ENCODE measurements around the gene PCDHGA12. TPM values are rescaled to one million over a fixed set of nuclear protein-coding genes. Genes with fewer than 3 reads are reported as not detected.

The PCDHGA12 gene
- total RNA-seq, result 26.0 and 35.4 TPM in 2 replicates

GRCh38 chr5:141430332-141431113 is at the start of gene PCDHGA12:
Gene PCDHGA12 (plus strand): TSS chr5:141430507. CDS start chr5:141430760, 253 bp downstream.

DNA sequence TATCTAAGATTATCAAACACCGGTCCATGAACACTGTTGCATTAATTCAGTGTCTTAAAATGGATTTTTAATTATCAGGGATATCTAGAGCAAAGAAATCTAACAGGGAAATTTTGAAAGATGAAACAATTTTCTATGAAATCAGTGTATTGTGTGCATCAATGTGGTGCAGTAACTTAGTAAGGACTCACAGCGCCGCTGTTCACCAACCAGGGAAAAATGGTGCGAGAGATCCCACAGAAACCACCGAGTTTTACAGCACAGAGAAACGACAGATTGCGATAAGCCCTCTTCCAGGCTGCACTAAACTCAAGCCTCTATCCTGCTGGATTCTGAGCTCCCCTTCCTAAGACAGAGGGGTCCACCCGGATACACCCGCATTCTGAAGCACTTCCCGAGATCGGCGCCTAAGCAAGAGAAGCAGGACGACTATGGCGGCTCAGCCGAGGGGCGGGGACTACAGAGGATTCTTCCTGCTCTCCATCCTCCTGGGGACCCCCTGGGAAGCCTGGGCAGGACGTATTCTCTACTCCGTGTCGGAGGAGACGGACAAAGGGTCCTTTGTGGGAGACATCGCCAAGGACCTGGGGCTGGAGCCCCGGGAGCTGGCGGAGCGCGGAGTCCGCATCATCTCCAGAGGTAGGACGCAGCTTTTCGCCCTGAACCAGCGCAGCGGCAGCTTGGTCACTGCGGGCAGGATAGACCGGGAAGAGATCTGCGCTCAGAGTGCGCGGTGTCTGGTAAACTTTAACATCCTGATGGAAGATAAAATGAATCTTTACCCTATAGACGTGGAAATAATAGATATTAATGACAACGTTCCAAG is 47.6 kb upstream of the PCDHGA12 start, which contains the start of gene PCDHGA7:
Gene PCDHGA7 (plus strand): TSS at position 274 of the 826 bp plus-strand sequence. CDS start 158 bp downstream, at position 432.

GRCh38 chr5:141387557-141388311 is 42.6 kb upstream of the PCDHGA12 start, which contains the start of gene PCDHGB4:
Gene PCDHGB4 (plus strand): TSS chr5:141387698. CDS start chr5:141387885, 187 bp downstream.

GRCh38 chr5:141392429-141393198 is 37.7 kb upstream of the PCDHGA12 start, which contains the start of gene PCDHGA8:
Gene PCDHGA8 (plus strand): TSS chr5:141392633. CDS start chr5:141392814, 181 bp downstream.

GRCh38 chr5:141397756-141398551 is 32.4 kb upstream of the PCDHGA12 start, which contains the start of gene PCDHGB5:
Gene PCDHGB5 (plus strand): TSS chr5:141397947. CDS start chr5:141398128, 181 bp downstream.

DNA sequence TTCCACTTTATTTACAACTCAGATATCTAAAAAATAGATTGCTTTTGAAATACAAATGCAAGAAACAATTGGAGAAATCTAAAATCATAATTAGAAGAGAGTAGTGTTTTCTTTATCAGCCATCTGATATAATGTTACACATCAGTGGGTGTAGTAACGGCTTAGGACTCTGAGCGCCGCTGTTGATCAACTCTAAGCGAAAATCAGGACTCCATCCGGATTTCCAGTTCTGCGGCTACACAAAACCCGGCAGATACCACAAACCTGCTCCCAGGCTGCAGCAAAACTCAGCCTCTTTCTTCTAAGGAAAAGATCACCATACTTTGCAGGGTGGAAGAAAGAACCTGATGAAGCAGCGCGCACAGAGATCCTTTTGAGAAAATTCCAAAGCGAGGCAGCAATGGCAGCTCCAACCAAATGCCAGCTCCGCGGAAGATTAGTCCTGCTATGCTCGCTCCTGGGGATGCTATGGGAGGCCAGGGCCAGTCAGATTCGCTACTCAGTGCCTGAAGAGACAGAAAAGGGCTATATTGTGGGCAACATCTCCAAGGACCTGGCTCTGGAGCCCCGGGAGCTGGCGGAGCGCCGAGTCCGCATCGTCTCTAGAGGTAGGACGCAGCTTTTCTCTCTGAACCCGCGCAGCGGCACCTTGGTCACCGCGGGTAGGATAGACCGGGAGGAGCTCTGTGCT is 27.6 kb upstream of the PCDHGA12 start, which contains the start of gene PCDHGA9:
Gene PCDHGA9 (plus strand): TSS at position 226 of the 691 bp plus-strand sequence. CDS start 175 bp downstream, at position 401.

GRCh38 chr5:141407790-141408505 is 22.4 kb upstream of the PCDHGA12 start, which contains the start of gene PCDHGB6:
Gene PCDHGB6 (plus strand): TSS chr5:141408021. CDS start chr5:141408203, 182 bp downstream.

DNA sequence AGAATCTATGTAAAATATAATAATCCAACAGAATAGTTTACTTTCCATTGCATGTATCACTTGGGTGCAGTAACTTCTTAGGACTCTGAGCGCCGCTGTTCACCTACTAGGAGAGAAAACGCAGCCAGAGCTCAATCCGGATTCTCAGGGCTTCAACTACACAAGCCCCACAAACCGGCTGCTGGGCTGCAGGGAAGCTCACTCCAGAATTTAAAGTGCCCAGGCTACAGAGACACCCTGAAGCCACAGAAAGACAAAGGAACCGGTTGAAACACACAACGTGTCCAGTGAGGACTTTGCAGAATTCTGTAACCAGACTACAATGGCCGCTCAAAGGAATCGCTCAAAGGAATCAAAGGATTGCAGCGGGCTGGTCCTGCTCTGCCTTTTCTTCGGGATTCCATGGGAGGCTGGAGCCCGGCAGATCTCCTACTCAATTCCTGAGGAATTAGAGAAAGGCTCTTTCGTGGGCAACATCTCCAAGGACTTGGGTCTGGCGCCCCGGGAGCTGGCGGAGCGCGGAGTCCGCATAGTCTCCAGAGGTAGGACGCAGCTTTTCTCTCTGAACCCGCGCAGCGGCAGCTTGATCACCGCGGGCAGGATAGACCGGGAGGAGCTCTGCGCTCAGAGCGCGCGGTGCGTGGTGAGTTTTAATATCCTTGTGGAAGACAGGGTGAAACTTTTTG is 17.3 kb upstream of the PCDHGA12 start, which contains the start of gene PCDHGA10:
Gene PCDHGA10 (plus strand): TSS at position 134 of the 686 bp plus-strand sequence. CDS start 189 bp downstream, at position 323.

GRCh38 chr5:141417494-141418172 is 12.7 kb upstream of the PCDHGA12 start, which contains the start of gene PCDHGB7:
Gene PCDHGB7 (plus strand): TSS chr5:141417677. CDS start chr5:141417860, 183 bp downstream.

DNA sequence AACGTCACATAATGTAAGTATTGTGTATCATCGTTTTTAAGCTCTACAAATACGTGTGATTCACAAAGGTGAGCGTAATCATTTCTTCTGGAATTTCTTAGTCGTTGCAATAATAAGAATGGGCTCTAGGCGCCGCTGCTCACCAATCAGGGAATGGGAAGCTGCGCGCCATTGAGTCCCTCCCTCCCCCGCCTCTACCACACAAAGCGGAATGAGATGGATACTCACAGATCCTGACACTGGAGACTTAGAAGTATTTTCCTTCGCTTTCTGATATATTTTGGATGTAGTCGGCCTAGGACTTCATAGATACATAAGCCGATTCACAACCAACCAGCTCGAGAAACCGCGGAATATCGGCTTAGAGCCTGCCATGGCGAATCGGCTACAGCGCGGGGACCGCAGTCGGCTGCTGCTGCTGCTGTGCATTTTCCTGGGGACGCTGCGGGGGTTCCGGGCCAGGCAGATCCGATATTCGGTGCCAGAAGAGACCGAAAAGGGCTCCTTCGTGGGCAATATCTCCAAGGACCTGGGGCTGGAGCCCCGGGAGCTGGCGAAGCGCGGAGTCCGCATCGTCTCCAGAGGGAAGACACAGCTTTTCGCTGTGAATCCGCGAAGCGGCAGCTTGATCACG is 9.3 kb upstream of the PCDHGA12 start, which contains the start of gene PCDHGA11:
Gene PCDHGA11 (plus strand): TSS at position 197 of the 634 bp plus-strand sequence. CDS start 177 bp downstream, at position 374.

DNA sequence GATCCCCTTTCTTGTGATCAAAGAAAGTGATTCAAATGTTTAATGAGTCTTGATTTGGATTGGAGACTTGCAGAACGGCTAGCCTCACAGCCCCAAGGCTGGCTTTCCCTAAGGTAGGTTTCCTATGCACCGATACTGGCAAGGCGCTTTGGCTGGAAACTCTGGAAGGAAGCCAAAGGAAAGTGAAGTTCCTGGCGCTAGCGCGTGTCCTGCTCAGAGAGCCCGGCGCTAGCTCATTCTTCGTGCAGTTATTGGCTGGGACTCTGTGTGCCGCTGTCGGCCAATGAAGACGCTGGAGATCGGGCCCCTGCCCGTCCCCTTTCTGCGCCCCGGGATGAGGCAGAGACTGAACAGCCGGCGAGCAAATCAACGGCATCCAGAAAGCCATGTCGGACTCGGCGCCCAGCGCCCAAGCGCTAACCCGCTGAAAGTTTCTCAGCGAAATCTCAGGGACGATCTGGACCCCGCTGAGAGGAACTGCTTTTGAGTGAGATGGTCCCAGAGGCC is 45.4 kb downstream of the PCDHGA12 start, which contains the start of gene PCDHGC3:
Gene PCDHGC3 (plus strand): TSS at position 342 of the 507 bp plus-strand sequence. CDS start 151 bp downstream, at position 493.

Other genes with a start within 250 kb of the PCDHGA12 start
- 0.15 and 0.50 TPM in 2 replicates for gene PCDHB16, start 248.1 kb upstream of the PCDHGA12 start, total RNA-seq
- gene PCDHB9, start 243.3 kb upstream of the PCDHGA12 start, total RNA-seq, result under 0.01 and 0.17 TPM in 2 replicates
- 0.15 and 0.66 TPM in 2 replicates for gene PCDHB10, start 238.2 kb upstream of the PCDHGA12 start, total RNA-seq
- gene PCDHB11, start 230.9 kb upstream of the PCDHGA12 start, total RNA-seq, result 0.50 TPM in 1 of 2 replicates, not detected in the other
- 0.15 and 0.33 TPM in 2 replicates for gene PCDHB12, start 221.8 kb upstream of the PCDHGA12 start, total RNA-seq
- gene PCDHB13, start 216.6 kb upstream of the PCDHGA12 start, total RNA-seq, result under 0.01 and 1.3 TPM in 2 replicates
- 0.15 and 1.2 TPM in 2 replicates for gene PCDHB14, start 207.2 kb upstream of the PCDHGA12 start, total RNA-seq
- under 0.01 and 0.66 TPM in 2 replicates for gene PCDHB15, start 185.1 kb upstream of the PCDHGA12 start, total RNA-seq
- 0.50 and 1.0 TPM in 2 replicates for gene SLC25A2, start 126.5 kb upstream of the PCDHGA12 start, total RNA-seq
- 70.8 and 74.8 TPM in 2 replicates for gene TAF7, start 109.7 kb upstream of the PCDHGA12 start, total RNA-seq
- 1.3 and 2.3 TPM in 2 replicates for gene PCDHGA1, start 100.0 kb upstream of the PCDHGA12 start, total RNA-seq
- gene PCDHGA2, start 91.7 kb upstream of the PCDHGA12 start, total RNA-seq, result 3.3 and 6.6 TPM in 2 replicates
- 1.3 and 2.6 TPM in 2 replicates for gene PCDHGA3, start 86.7 kb upstream of the PCDHGA12 start, total RNA-seq
- gene PCDHGB1, start 80.4 kb upstream of the PCDHGA12 start, total RNA-seq, result 4.4 and 4.5 TPM in 2 replicates
- gene PCDHGA4, start 75.5 kb upstream of the PCDHGA12 start, total RNA-seq, result 8.9 and 11.1 TPM in 2 replicates
- 5.1 TPM in 2 replicates for gene PCDHGB2, start 70.5 kb upstream of the PCDHGA12 start, total RNA-seq
- gene PCDHGA5, start 66.3 kb upstream of the PCDHGA12 start, total RNA-seq, result 2.8 and 3.5 TPM in 2 replicates
- gene PCDHGB3, start 60.3 kb upstream of the PCDHGA12 start, total RNA-seq, result 7.1 and 9.4 TPM in 2 replicates
- gene PCDHGA6, start 56.6 kb upstream of the PCDHGA12 start, total RNA-seq, result 4.8 and 6.3 TPM in 2 replicates
- gene PCDHGA7, start 47.8 kb upstream of the PCDHGA12 start, total RNA-seq, result 5.4 and 8.4 TPM in 2 replicates
- gene PCDHGB4, start 42.8 kb upstream of the PCDHGA12 start, total RNA-seq, result 21.5 and 38.4 TPM in 2 replicates
- 3.9 and 5.6 TPM in 2 replicates for gene PCDHGA8, start 37.9 kb upstream of the PCDHGA12 start, total RNA-seq
- 27.9 and 40.4 TPM in 2 replicates for gene PCDHGB5, start 32.6 kb upstream of the PCDHGA12 start, total RNA-seq
- 7.4 and 8.0 TPM in 2 replicates for gene PCDHGA9, start 27.7 kb upstream of the PCDHGA12 start, total RNA-seq
- 5.1 and 6.5 TPM in 2 replicates for gene PCDHGB6, start 22.5 kb upstream of the PCDHGA12 start, total RNA-seq
- 13.8 and 14.7 TPM in 2 replicates for gene PCDHGA10, start 17.5 kb upstream of the PCDHGA12 start, total RNA-seq
- gene PCDHGB7, start 12.8 kb upstream of the PCDHGA12 start, total RNA-seq, result 15.7 and 16.4 TPM in 2 replicates
- 23.0 and 26.9 TPM in 2 replicates for gene PCDHGA11, start 9.5 kb upstream of the PCDHGA12 start, total RNA-seq
- gene PCDHGC3, start 45.5 kb downstream of the PCDHGA12 start, total RNA-seq, result 94.1 and 137 TPM in 2 replicates
- 4.5 and 6.0 TPM in 2 replicates for gene PCDHGC4, start 54.5 kb downstream of the PCDHGA12 start, total RNA-seq
- gene PCDHGC5, start 58.6 kb downstream of the PCDHGA12 start, total RNA-seq, result 7.9 and 8.1 TPM in 2 replicates
- 22.0 and 46.4 TPM in 2 replicates for gene DIAPH1, start 188.5 kb downstream of the PCDHGA12 start, total RNA-seq
- 63.0 and 67.6 TPM in 2 replicates for gene HDAC3, start 206.3 kb downstream of the PCDHGA12 start, total RNA-seq
- 2.2 and 2.3 TPM in 2 replicates for gene RELL2, start 206.5 kb downstream of the PCDHGA12 start, total RNA-seq
- 39.9 and 46.5 TPM in 2 replicates for gene FCHSD1, start 220.9 kb downstream of the PCDHGA12 start, total RNA-seq

All from smooth muscle cell of trachea (primary cell).